Thyroid gland (tissue), 4 donors: ENCODE results near the gene DNER. TPM values are rescaled to one million over a fixed set of nuclear protein-coding genes. Genes with fewer than 3 reads are reported as not detected.

ENCODE experiments used
- DNase-seq, 2 donors: peaks; one replicate each; pipeline ENCODE4 v3.0.0-alpha.2; 2019
- H3K27ac ChIP-seq, 3 donors: fragments of 200-600 bp; sonication (generic); 1 replicate in 2 of 3; 2 replicates in 1 of 3; pipeline ENCODE4 v1.5.1; 2016 to 2019; ENCODE audit warnings: mild to moderate bottlenecking in 1 of 3, moderate library complexity in 1 of 3
- H3K27me3 ChIP-seq: fragments of 200-600 bp; sonication (generic); one replicate; pipeline ENCODE4 v1.5.1; 2019
- H3K36me3 ChIP-seq, 2 donors: fragments of 200-600 bp; sonication (generic); one replicate each; pipeline ENCODE4 v1.5.1; 2016 to 2019
- H3K4me1 ChIP-seq, 2 donors: fragments of 200-600 bp; sonication (generic); one replicate each; pipeline ENCODE4 v1.5.1; 2017 to 2019
- H3K4me3 ChIP-seq, 3 donors: fragments of 200-600 bp; sonication (generic); replicated peaks in 1 of 3; 1 replicate in 2 of 3; 2 replicates in 1 of 3; pipeline ENCODE4 v1.5.1; 2016; ENCODE audit warnings: mild to moderate bottlenecking in 1 of 3
- H3K9me3 ChIP-seq: fragments of 200-600 bp; sonication (generic); one replicate; pipeline ENCODE4 v1.5.1; 2017
- POLR2A ChIP-seq, 2 donors: fragments of 450-650 bp; IDR thresholded peaks; one replicate each; pipeline ENCODE4 v1.6.1; 2017; ENCODE audit warnings: antibody characterized with exemption in 2 of 2, mild to moderate bottlenecking in 2 of 2, moderate library complexity in 1 of 2
- WGBS, 2 donors: methylation state at CpG; one replicate each; pipeline ENCODE4 v1.1.5; 2017; 5-methylcytosine and 5-hydroxymethylcytosine counted together
- intact Hi-C: fragments of 100-400 bp; cut with DNase I; formaldehyde crosslinking; loops from one replicate; pipeline ENCODE4 v1.15.1; 2023
- total RNA-seq, 4 donors: library from RNA; depleted of rRNA; stranded (reverse); fragments of >200 nt; gene quantifications; one replicate each; pipeline ENCODE4 v1.2.3, GENCODE V29; 2016
- TF ChIP-seq, protein P1 (sequence below), 6 experiments: fragments of 200-600 bp in 3 of 6; fragments of 450-650 bp in 3 of 6; sonication (generic) in 3 of 6; IDR thresholded peaks; one replicate each; pipeline ENCODE4 v1.5.1; 2016 to 2019; ENCODE audit warnings: antibody characterized with exemption in 6 of 6, mild to moderate bottlenecking in 2 of 6, inconsistent platforms in 1 of 6, moderate library complexity in 1 of 6

Gene DNER
- total RNA-seq, 4 donors from 2014 or later: 0.13 to 0.93 (median 0.42) TPM; not detected in 1

DNA sequence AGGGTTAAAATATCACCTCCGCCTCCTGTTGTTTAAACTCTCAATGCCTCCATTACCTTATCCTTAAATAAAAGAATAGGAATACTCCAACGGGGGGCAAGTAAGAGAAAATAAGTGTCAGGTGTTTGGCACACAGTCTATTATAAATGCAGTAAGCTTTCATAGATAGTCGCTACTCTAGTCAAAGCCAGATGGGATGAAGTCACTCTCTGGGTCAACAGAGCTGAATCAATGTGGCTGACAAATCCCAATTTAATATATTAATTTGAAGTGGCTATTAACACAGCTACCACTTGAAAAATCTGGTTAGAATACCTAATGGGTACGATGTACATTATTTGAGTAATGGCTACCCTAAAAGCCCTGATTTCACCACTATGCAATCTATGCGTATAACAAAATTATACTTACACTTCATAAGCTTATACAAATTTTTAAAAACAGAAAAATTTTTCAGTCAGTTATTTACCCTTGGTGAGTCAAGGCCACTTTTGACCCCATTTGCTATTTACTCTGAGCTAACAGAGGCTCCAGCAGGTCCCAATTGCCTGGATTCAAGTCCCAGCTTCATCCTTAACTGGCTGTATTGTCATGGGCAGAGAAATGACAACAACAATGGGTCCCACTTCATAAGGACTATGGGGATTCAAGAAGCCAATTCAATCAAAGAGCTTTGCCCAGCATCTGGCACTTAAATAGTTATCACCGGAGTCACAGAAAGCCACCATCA is 275.8 kb downstream of the DNER start:
- Histone ChIP-seq H3K27me3 (no peaks in the 10 kb centered on the region), H3K36me3 (no peaks in the 10 kb centered on the region), H3K4me3 (no peak overlapping the region), H3K27ac (no peak overlapping the region), H3K9me3 (no peaks in the 10 kb centered on the region), H3K4me1 (no peaks in the 10 kb centered on the region)
- 87 to 89% methylated on average over 6 of the region's 6 CpGs for WGBS, 2 donors
- no peak for TF ChIP-seq POLR2A (IDR thresholded peaks at IDR 0.05)
- no peak for DNase-seq
- intact Hi-C loops: no loop called here

DNA sequence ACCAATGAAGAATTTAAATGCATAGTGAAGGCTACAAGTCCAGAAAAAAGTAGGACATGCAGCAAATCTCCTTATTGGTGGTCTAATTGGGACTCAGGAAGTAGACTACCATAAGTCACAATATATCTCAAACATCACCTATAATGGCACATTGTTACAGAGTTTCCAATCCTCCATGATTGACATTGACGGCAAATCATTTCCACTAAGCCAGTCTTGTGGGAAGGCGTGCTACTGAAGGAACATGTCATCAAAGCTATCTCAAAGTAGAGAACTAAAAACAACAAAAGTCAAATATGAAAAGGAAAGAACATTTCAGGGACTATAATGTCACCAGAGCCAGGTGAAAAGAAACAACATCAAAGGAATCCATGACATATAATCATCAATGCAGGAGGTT is 276.9 kb downstream of the DNER start:
- Histone ChIP-seq H3K4me3 (no peak overlapping the region), H3K4me1 (no peaks in the 10 kb centered on the region), H3K36me3 (no peaks in the 10 kb centered on the region), H3K9me3 (no peaks in the 10 kb centered on the region), H3K27me3 (no peaks in the 10 kb centered on the region), H3K27ac (no peak overlapping the region)
- DNase-seq: no peak
- intact Hi-C loops: no loop called here
- no peak for TF ChIP-seq POLR2A (IDR thresholded peaks at IDR 0.05)
- TF ChIP-seq, protein P1, sequence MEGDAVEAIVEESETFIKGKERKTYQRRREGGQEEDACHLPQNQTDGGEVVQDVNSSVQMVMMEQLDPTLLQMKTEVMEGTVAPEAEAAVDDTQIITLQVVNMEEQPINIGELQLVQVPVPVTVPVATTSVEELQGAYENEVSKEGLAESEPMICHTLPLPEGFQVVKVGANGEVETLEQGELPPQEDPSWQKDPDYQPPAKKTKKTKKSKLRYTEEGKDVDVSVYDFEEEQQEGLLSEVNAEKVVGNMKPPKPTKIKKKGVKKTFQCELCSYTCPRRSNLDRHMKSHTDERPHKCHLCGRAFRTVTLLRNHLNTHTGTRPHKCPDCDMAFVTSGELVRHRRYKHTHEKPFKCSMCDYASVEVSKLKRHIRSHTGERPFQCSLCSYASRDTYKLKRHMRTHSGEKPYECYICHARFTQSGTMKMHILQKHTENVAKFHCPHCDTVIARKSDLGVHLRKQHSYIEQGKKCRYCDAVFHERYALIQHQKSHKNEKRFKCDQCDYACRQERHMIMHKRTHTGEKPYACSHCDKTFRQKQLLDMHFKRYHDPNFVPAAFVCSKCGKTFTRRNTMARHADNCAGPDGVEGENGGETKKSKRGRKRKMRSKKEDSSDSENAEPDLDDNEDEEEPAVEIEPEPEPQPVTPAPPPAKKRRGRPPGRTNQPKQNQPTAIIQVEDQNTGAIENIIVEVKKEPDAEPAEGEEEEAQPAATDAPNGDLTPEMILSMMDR (IDR thresholded peaks at IDR 0.05): no peak
- WGBS, 2 donors: 92 to 96% methylated on average over 2 of the region's 2 CpGs

DNA sequence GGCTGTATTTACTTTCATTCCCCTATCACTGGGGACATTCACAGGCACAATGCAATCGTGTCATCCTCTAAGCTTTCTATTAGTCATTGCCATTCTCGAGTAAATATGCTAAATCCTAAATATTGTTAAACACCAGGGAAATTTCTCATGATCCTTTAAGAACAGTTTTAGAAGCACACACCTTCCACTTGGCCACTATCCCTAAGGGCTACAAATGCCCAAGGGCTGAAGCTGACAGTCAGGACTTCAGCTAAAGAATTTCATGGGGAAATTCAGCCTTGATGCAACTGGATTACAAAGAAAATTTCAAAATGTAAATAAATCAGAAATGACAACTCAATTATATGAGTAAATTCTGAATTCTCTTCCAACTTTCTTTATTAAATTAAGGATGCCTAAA is 280.2 kb downstream of the DNER start:
- no peaks in the 10 kb centered on the region for H3K27me3 ChIP-seq
- H3K9me3 ChIP-seq: no peaks in the 10 kb centered on the region
- H3K4me1 ChIP-seq: no peaks in the 10 kb centered on the region
- TF ChIP-seq POLR2A (IDR thresholded peaks at IDR 0.05): no peak
- TF ChIP-seq, protein P1 (IDR thresholded peaks at IDR 0.05): no peak
- no peaks in the 10 kb centered on the region for H3K36me3 ChIP-seq
- 76 to 83% methylated on average over 2 of the region's 2 CpGs for WGBS, 2 donors
- DNase-seq: no peak
- no peak overlapping the region for H3K27ac ChIP-seq
- intact Hi-C loops: loop anchor here (5.0 kb wide), 1 partner anchor 153 kb away; no protein-coding TSS in a partner anchor
- no peak overlapping the region for H3K4me3 ChIP-seq

DNA sequence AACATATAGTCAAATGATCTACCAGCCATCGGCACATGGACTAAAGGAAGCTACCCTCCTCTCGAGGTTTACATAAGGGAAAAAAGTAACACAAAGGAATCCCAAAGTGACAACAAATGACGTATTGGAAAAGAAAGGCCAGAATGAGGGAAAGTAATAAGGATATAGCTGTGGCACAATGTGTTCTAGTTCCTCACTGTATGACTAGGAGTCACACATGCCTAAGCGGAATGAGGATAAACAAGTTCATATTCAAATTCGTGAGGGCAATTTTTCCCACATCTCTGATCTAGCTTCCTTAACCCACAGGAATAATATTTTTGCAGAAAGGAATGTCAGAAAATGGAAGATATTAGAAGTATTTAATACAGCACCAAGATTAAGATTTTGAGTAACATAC is 281.0 kb downstream of the DNER start:
- 86 to 90% methylated on average over 5 of the region's 5 CpGs for whole genome bisulfite sequencing, 2 donors
- Histone ChIP-seq H3K4me3 (no peak overlapping the region), H3K27ac (no peak overlapping the region), H3K9me3 (no peaks in the 10 kb centered on the region), H3K27me3 (no peaks in the 10 kb centered on the region), H3K36me3 (no peaks in the 10 kb centered on the region), H3K4me1 (no peaks in the 10 kb centered on the region)
- intact Hi-C loops: loop anchor here (5.0 kb wide), 1 partner anchor 154 kb away; no protein-coding TSS in a partner anchor
- no peak for DNase-seq
- TF ChIP-seq, protein P1 (IDR thresholded peaks at IDR 0.05): no peak
- TF ChIP-seq POLR2A (IDR thresholded peaks at IDR 0.05): no peak

DNA sequence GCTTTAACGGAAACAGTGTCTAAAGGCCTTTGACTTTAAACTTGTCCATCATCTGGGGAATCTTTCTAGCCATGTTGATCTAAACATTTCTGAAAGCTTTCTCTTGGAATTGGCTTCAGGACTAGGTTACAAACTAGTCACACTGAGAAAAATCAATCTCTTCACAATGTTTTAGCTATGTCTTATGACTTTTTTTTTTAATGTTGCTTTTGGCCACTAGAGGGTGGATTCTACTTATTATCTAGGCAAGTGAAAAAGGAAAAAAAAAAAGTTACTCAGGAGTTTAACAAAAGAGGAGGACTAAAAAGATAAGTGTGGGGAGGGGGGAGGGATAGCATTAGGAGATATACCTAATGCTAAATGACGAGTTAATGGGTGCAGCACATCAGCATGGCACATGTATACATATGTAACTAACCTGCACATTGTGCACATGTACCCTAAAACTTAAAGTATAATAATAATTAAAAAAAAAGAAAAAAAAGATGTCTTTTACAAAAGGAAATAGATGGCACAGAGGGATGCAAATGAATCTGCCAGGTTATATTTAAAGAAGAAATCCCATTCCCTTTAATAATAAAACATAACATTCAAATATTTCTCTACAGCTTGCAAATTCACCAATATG is 282.9 kb downstream of the DNER start:
- no peak overlapping the region for H3K4me3 ChIP-seq
- H3K27me3 ChIP-seq: no peaks in the 10 kb centered on the region
- TF ChIP-seq, protein P1 (IDR thresholded peaks at IDR 0.05): peak; percentile 9 to 60 (median 39)
- TF ChIP-seq POLR2A (IDR thresholded peaks at IDR 0.05): no peak
- DNase-seq: no peak
- 49 to 59% methylated on average over 2 of the region's 2 CpGs for WGBS, 2 donors
- H3K36me3 ChIP-seq: no peaks in the 10 kb centered on the region
- no peaks in the 10 kb centered on the region for H3K4me1 ChIP-seq
- no peaks in the 10 kb centered on the region for H3K9me3 ChIP-seq
- no peak overlapping the region for H3K27ac ChIP-seq
- intact Hi-C loops: loop anchor here (5.0 kb wide), 1 partner anchor 156 kb away; no protein-coding TSS in a partner anchor
